ENCODE measurements around the gene UNC13C. TPM values are rescaled to one million over a fixed set of nuclear protein-coding genes. Genes with fewer than 3 reads are reported as not detected.

Gene UNC13C
- total and polyA plus RNA-seq, 2 donors (not counting 3 experiments of a cell fraction or from before 2014, with no cell fraction given), result not detected

DNA sequence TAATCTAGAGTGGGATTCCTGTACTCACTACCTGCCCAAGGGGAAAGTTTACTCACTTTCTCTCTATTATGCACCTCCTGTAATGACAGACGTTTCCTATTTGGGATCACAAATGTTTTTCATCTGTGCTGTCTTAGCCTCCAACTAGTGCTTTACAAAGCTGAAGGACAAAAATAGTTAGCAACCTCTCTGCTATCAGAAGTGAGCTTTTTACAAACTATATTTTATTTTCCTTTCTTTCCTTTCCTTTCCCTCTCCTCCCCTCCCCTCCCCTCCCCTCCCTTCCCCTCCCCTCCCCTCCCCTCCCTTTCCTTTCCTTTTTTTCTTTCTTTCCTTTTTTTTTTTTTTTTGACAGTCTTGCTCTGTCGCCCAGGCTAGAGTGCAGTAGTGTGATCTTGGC lies 130.8 kb downstream of the UNC13C start:
- Histone ChIP-seq H3K4me2 (ENCODE audit: insufficient read depth, low read length) (no peak overlapping the region), H3K4me1 (ENCODE audit: control insufficient read depth, extremely low read depth, insufficient read depth, low read length) (no peaks in the 10 kb centered on the region), H3K79me2 (ENCODE audit: control insufficient read depth, insufficient read depth, low read length) (no peaks in the 10 kb centered on the region), H2AFZ (ENCODE audit: low read depth, low read length) (no peak overlapping the region), H3K4me3 (replicated peaks in 1 of 3; ENCODE audit: insufficient read depth in 1 of 3, low read depth in 1 of 3, low read length in 3 of 3) (no peak overlapping the region), H4K20me1 (replicated peaks; ENCODE audit: control insufficient read depth, extremely low read depth, insufficient read depth, low read length) (no peaks in the 10 kb centered on the region), H3K9ac (replicated peaks; ENCODE audit: extremely low read depth, insufficient read depth, low read length) (no peak overlapping the region), H3K27ac (ENCODE audit: insufficient read depth, low read depth, low read length) (no peak overlapping the region), H3K27me3 (ENCODE audit: control insufficient read depth in 2 of 2, insufficient read depth in 2 of 2, low read length in 2 of 2) (no peaks in the 10 kb centered on the region), H3K9me1 (replicated peaks; ENCODE audit: control insufficient read depth, extremely low read depth, insufficient read depth, low read length) (no peaks in the 10 kb centered on the region), H3K36me3 (ENCODE audit: control insufficient read depth in 2 of 2, extremely low read depth in 1 of 2, insufficient read depth in 2 of 2, low read length in 2 of 2) (no peaks in the 10 kb centered on the region), H3K9me3 (replicated peaks; ENCODE audit: control insufficient read depth, insufficient read depth, low read length) (no peaks in the 10 kb centered on the region)
- no peak for DNase-seq (ENCODE audit: low read depth, low spot score)
- BruUV-seq (replicated peaks), result no TSS peak
- TF ChIP-seq MYC (IDR thresholded peaks at IDR 0.05; ENCODE audit: low read depth, low read length), result no peak
- TF ChIP-seq, protein P1, sequence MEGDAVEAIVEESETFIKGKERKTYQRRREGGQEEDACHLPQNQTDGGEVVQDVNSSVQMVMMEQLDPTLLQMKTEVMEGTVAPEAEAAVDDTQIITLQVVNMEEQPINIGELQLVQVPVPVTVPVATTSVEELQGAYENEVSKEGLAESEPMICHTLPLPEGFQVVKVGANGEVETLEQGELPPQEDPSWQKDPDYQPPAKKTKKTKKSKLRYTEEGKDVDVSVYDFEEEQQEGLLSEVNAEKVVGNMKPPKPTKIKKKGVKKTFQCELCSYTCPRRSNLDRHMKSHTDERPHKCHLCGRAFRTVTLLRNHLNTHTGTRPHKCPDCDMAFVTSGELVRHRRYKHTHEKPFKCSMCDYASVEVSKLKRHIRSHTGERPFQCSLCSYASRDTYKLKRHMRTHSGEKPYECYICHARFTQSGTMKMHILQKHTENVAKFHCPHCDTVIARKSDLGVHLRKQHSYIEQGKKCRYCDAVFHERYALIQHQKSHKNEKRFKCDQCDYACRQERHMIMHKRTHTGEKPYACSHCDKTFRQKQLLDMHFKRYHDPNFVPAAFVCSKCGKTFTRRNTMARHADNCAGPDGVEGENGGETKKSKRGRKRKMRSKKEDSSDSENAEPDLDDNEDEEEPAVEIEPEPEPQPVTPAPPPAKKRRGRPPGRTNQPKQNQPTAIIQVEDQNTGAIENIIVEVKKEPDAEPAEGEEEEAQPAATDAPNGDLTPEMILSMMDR (IDR thresholded peaks at IDR 0.05; ENCODE audit: extremely low read depth in 1 of 2, insufficient read depth in 1 of 2, low read depth in 1 of 2, low read length in 2 of 2), result no peak
- no peak for TF ChIP-seq POLR2AphosphoS5 (IDR thresholded peaks at IDR 0.05; ENCODE audit: insufficient read depth, low read depth, low read length)
- TF ChIP-seq, protein P2, sequence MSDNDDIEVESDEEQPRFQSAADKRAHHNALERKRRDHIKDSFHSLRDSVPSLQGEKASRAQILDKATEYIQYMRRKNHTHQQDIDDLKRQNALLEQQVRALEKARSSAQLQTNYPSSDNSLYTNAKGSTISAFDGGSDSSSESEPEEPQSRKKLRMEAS (IDR thresholded peaks at IDR 0.05; ENCODE audit: insufficient read depth, insufficient read length), result no peak
- no peak for TF ChIP-seq GATA2 (IDR thresholded peaks at IDR 0.05; ENCODE audit: insufficient read depth, insufficient read length, low read depth, low read length)
- no peak for TF ChIP-seq FOS (IDR thresholded peaks at IDR 0.05; ENCODE audit: borderline replicate concordance, insufficient read depth, low read length)
- TF ChIP-seq EZH2 (IDR thresholded peaks at IDR 0.05; ENCODE audit: borderline replicate concordance, low read depth, low read length, severe bottlenecking), result no peak
- no peak for TF ChIP-seq POLR2A (IDR thresholded peaks at IDR 0.05; ENCODE audit: low read depth, low read length)
- no peak for TF ChIP-seq JUN (IDR thresholded peaks at IDR 0.05; ENCODE audit: borderline replicate concordance, insufficient read depth, insufficient read length, low read depth)
- ChIA-PET POLR2A (no interaction called here), CTCF (interaction anchor here (0.6 to 0.9 kb wide), 2 partner anchors 10 to 519 kb away, joined by 3 read pairs; no protein-coding TSS in a partner anchor)
- dilution Hi-C loops (cut with MboI; ENCODE audit: extremely low pct_ligation_motif_present, low sequenced_read_pairs) (no loop called here), intact Hi-C loops (cut with micrococcal nuclease) (no loop called here)
- FAIRE-seq, result no peak

All from endothelial cell of umbilical vein (primary cell).